ENCODE results near the gene SRGAP2C.
A peak's percentile ranks its signal among the peaks of the same experiment; 100 is the strongest.
"Not testable (repeated sequence)": the region's sequence is repeated elsewhere in the genome, so short reads cannot be mapped to it uniquely, and the experiment has no call there.

Gene SRGAP2C

DNA sequence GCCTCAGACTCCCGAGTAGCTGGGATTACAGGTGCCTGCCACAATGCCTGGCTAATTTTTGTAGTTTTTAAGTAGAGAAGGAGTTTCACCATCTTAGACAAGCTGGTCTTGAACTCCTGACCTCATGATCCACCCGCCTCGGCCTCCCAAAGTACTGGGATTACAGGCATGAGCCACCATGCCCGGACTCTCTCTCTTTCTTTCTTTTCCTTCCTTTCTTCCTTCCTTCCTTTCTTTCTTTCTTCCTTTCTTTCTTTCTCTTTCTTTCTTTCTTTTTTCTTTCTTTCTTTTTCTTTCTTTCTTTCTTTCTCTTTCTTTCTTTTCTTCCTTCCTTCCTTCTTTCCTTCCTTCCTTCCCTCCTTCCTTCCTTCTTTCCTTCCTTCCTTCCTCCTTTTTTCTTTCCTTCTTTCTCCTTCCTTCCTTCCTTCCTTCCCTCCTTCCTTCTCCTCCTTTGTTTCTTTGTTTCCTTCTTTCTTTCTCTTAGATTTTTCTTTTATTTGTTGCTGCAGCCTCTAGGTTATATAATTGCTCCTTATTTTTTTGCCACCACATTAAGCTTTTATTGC, 234.4 kb downstream of the SRGAP2C start:
- H3K4me3 ChIP-seq (ENCODE audit: low read length); H3K9ac ChIP-seq (ENCODE audit: low read length); DNase-seq (ENCODE audit: low read depth); H3K36me3 ChIP-seq (ENCODE audit: control insufficient read depth, insufficient read depth, low read length, severe bottlenecking); H3K4me1 ChIP-seq (ENCODE audit: control insufficient read depth, insufficient read depth, low read length); H3K27me3 ChIP-seq (replicated peaks; ENCODE audit: control insufficient read depth, insufficient read depth, low read length); H3K9me3 ChIP-seq (ENCODE audit: control insufficient read depth, low read length): not testable (repeated sequence)

DNA sequence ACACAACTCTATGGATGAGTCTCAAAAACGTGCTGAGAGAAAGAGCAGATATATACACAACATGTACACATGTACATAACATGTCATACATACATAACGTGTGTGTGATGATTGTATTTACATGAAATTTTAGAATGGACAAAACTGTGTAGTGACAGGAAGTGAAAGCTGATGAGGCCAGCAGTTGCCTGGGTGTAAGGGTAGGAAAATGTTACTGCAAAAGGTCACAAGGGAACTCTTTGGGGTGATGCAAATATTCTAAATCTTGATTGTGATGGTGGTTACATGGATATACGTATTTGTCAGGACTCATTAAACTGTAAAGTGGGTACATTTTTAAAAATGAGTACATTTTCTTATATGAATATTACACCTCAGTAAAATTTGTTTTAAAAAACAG, 236.7 kb downstream of the SRGAP2C start:
- not testable (repeated sequence) for H3K36me3 ChIP-seq (ENCODE audit: control insufficient read depth, insufficient read depth, low read length, severe bottlenecking); H3K4me3 ChIP-seq (ENCODE audit: low read length); H3K9me3 ChIP-seq (ENCODE audit: control insufficient read depth, low read length); H3K27me3 ChIP-seq (replicated peaks; ENCODE audit: control insufficient read depth, insufficient read depth, low read length); DNase-seq (ENCODE audit: low read depth); H3K4me1 ChIP-seq (ENCODE audit: control insufficient read depth, insufficient read depth, low read length); H3K9ac ChIP-seq (ENCODE audit: low read length)

DNA sequence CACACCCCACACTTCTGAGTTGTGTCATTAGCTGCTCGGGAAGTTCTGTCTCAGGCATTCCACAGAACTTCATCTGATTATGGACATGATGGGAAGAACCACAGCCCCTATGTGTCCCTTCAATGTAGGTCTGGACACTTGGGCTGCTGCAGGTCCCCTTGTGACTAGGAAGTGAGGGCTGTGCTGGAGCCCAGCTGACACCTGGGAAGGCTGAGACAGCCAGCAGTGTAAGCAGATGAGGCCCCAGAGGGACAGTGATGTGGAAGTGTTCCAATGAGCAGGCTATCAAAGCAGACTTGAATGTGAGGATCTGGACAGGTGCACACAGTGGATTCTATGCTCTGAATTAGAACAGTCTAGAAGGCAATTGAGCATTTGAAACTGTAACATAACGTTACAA, 239.2 kb downstream of the SRGAP2C start:
- H3K36me3 ChIP-seq (ENCODE audit: control insufficient read depth, insufficient read depth, low read length, severe bottlenecking); DNase-seq (ENCODE audit: low read depth); H3K4me3 ChIP-seq (ENCODE audit: low read length); H3K9me3 ChIP-seq (ENCODE audit: control insufficient read depth, low read length); H3K27me3 ChIP-seq (replicated peaks; ENCODE audit: control insufficient read depth, insufficient read depth, low read length); H3K4me1 ChIP-seq (ENCODE audit: control insufficient read depth, insufficient read depth, low read length); H3K9ac ChIP-seq (ENCODE audit: low read length): not testable (repeated sequence)

DNA sequence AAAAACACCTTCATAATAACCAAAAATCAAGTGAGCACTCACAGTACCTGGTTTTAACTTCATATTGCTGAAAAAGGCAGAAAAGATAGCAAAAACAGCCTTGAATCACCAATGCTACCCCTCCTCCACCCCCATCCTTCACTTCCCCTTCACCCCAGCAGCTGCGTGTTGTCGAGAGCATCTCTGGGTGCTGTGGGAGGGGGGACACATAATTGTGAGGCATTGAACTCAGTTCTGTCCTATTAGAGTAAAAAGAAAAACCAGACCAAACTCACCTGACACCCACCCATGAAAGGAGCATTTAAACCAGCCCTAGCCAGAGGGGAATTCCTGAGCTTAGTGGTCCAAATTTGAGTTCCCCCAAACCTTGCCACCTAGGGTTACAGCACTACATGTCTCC, 248.7 kb downstream of the SRGAP2C start:
- not testable (repeated sequence) for H3K4me3 ChIP-seq (ENCODE audit: low read length); H3K36me3 ChIP-seq (ENCODE audit: control insufficient read depth, insufficient read depth, low read length, severe bottlenecking); H3K9ac ChIP-seq (ENCODE audit: low read length); DNase-seq (ENCODE audit: low read depth); H3K27me3 ChIP-seq (replicated peaks; ENCODE audit: control insufficient read depth, insufficient read depth, low read length); H3K9me3 ChIP-seq (ENCODE audit: control insufficient read depth, low read length); H3K4me1 ChIP-seq (ENCODE audit: control insufficient read depth, insufficient read depth, low read length)

DNA sequence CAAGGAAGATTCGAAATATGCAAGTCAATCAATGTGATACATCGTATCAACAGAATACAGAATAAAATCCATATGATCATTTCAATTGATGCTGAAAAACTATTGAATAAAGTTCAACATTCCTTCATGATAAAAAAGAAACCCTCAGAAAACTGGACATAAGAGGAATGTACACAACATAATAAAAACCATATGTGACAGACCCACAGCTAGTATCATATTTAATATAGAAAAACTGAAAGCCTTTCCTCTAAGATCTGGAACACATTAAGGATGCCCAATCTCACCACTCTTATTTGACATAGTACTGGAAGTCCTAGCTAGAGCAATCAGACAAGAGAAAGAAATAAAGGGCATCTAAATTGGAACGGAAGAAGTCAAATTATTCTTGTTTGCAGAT, 254.1 kb downstream of the SRGAP2C start:
- H3K9me3 ChIP-seq (ENCODE audit: control insufficient read depth, low read length); H3K9ac ChIP-seq (ENCODE audit: low read length); H3K4me3 ChIP-seq (ENCODE audit: low read length); H3K36me3 ChIP-seq (ENCODE audit: control insufficient read depth, insufficient read depth, low read length, severe bottlenecking); H3K4me1 ChIP-seq (ENCODE audit: control insufficient read depth, insufficient read depth, low read length); H3K27me3 ChIP-seq (replicated peaks; ENCODE audit: control insufficient read depth, insufficient read depth, low read length): not testable (repeated sequence)
- peak; percentile 58 for DNase-seq (ENCODE audit: low read depth)

DNA sequence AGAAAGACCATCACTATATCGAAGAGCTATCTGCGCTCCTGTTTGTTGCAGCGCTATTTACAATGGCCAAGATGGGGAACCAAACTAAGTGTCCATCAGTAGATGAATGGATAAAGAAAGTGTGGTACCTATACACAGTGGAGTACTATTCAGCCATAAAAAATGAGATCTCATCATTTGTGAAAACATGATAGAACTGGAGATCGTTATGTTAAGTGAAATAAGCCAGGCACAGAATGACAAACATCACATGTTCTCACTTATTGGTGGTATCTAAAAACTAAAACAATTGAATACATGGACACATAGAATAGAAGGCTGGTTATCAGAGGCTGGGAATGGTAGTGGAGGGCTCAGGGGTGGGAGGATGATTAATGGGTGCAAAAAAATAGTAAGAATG, 256.2 kb downstream of the SRGAP2C start:
- no peaks in the 10 kb centered on the region for H3K36me3 ChIP-seq (ENCODE audit: control insufficient read depth, insufficient read depth, low read length, severe bottlenecking)
- H3K4me3 ChIP-seq (ENCODE audit: low read length), result no peak overlapping the region
- peaks cover 2% of the 10 kb centered on the region for H3K9me3 ChIP-seq (ENCODE audit: control insufficient read depth, low read length)
- H3K4me1 ChIP-seq (ENCODE audit: control insufficient read depth, insufficient read depth, low read length), result no peaks in the 10 kb centered on the region
- no peak for DNase-seq (ENCODE audit: low read depth)
- no peaks in the 10 kb centered on the region for H3K27me3 ChIP-seq (replicated peaks; ENCODE audit: control insufficient read depth, insufficient read depth, low read length)
- no peak overlapping the region for H3K9ac ChIP-seq (ENCODE audit: low read length)

Data from adipocyte (in vitro differentiated cells).